GM20431 (cell line): Measurements from ENCODE around the gene SCYL1.

Experiments
- in situ Hi-C: fragments of 300-500 bp; cut with MseI, MboI; formaldehyde crosslinking; loops from one replicate; pipeline ENCODE4 v1.15.0; 2020; ENCODE audit warnings: low sequenced_read_pairs; ENCODE audit not compliant: unreplicated experiment

SCYL1 gene

GRCh38 chr11:65524741-65525545 lies at the start of gene SCYL1:
TSS of gene SCYL1 (plus strand) at chr11:65525083. CDS start at chr11:65525154, 71 bp downstream.
- in situ Hi-C loops: no loop called here

DNA sequence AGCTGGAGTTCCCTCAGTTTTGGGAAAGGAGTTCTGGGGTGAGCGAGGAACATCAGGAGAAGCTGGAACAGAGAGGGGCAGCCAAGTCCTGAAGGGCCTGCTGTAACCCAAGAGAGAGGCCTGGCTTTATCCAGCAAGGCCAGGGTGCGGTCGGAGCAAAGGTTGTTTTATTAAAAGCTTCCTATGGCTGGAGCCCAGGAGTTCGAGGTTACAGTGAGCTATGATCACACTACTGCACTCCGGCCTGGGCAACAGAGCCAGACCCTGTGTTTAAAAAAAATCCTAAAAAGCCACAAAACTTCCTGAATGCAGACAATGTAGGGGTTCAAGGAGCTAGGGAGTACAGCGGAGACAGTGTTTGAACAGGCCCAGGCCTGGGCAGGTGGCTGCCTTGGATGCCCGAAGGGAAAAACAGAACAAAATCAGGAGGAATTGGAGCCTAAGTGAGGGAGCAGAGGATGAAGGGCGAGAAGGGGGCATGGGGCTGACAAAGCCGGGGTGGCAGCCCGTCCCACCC lies 48.2 kb upstream of the SCYL1 start:
- in situ Hi-C loops: no loop called here

- in situ Hi-C loops: no loop called here
Observed at GRCh38 chr11:65477149-65477965, 47.5 kb upstream of the SCYL1 start.

DNA sequence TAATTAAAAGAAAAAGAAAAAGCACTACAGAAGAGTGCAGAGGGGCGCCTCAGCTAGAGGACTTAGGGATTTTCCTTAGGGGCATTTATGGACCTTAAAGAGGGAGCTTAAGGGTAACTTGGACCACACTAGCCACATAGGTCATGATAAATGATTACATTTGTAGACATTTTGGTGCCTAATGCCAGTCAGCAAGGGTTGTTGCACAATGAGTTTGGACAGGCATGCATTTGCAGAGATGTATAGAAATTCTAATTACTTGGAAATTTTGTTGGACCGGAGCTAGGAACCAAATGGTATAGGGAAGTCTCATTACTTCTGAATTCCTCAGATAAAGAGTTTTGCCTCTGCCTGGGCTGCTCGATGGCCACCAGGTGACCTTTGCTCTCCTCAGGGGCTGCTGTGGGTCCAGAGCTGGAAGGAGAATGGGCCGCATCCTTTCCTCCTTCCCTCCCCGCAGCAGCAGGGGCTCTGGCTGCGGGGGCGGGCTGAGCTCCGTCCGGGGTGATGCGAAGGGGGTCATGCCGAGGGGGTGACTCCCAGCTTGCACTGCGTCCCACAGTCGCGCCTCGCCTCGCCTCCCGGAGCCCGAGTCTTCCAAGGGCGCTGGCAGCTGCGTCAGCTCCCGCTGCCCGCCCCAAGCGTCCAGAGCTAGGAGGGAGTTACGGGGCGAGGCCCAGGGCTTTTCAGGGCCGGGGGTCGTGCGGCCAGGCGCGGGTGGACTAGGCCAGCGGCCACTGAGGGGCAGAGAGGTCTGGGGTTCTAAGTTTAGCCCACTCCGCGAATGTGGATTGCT lies 46.3 kb upstream of the SCYL1 start:
- in situ Hi-C loops: no loop called here

- in situ Hi-C loops: no loop called here
Observed at GRCh38 chr11:65479184-65480145, 45.4 kb upstream of the SCYL1 start.

- in situ Hi-C loops: no loop called here
Observed at GRCh38 chr11:65482306-65482850, 42.5 kb upstream of the SCYL1 start.

DNA sequence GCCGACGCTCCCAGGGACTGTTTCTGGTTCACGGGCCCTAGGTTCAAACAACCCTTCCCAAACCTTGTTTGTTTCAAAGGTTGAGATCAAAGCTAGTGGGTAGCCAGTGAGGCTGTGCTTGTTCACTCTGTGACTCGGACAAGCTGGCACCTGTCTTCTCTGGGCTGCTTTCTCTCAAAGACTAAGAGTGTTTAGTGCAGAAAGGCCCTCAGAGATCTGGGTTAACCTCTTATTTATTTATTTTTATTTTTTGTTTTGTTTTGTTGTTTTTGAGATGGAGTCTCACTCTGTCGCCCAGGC lies 39.0 kb upstream of the SCYL1 start:
- in situ Hi-C loops: no loop called here

GRCh38 chr11:65486570-65487466 lies 38.1 kb upstream of the SCYL1 start:
- in situ Hi-C loops: no loop called here

- in situ Hi-C loops: no loop called here
Observed at GRCh38 chr11:65487467-65488272, 37.2 kb upstream of the SCYL1 start.

DNA sequence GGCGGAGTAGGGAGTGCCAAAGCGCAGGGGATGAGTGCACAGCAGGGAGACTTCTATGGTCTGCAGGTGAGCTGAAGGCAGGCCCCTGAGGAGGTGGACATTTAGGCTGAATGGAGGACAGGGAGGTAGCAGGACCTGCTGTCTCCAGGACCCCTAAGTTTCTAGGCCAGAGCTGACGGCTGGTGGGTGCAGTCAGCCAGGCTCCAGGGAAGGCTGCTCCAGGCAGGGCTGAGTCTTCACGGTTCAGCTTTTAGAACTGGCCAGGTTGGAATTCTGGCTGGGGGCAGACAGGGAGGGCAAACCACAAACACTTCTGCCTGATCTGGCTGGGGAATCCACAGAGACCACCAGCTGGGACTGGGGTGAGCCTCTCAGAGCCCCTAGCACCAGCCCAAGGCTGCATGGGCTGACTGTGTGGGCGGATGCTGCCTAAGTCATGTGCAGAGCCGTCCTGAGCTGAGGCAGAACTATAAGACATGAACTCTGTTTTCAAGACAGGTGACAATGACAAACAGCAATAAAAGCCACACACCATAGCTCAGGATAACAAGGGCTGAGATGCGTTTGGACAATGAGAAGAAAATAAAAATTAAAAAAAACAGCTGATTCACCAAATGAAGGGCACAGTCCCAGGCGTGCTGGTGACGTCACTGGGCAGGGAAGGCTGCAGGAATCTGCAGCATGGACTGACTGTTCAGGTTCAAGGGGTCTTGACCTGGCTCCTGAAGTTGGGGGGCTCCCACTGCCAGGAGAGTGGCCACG lies 36.4 kb upstream of the SCYL1 start:
- in situ Hi-C loops: no loop called here

- in situ Hi-C loops: no loop called here
Observed at GRCh38 chr11:65489035-65489705, 35.7 kb upstream of the SCYL1 start.

GRCh38 chr11:65489706-65490320 lies 35.1 kb upstream of the SCYL1 start:
- in situ Hi-C loops: no loop called here

GRCh38 chr11:65491163-65491465 lies 33.8 kb upstream of the SCYL1 start:
- in situ Hi-C loops: no loop called here

DNA sequence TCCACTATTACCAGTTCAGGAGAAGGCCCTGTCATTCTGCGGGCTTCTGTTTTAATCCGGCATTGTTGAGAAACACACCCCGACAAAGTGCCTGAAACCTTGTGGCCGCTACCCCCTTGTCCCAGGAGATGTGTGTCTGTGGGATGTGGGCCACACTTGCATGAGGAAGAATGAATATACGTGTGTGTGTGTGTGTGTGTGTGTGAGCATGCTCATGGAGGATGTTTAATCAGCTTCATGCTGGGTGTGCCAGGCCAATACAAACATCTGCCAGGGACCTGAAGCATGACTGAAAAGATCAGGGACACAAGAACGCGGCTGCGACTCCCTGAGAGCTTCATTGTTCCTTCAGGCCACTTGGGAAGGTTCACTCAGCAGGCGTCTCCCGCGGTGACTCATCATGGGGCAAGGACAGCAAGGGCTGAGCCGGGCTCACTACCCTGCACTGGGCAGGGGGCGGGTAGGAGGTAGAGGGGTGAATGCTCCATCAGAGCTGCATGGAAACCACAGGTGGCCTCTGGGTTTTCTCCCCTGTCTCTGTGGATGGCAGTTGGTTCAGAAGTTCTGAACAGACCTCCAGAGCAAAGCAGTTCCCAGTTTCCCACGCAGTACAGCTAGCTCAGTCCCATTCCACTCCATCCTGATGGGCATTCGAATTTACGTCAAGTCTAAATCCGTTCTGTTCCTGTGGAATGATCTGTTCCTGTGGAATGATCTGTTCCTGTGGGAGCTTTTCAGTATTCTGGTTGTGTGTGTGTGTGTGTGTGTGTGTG lies 33.1 kb upstream of the SCYL1 start:
- in situ Hi-C loops: no loop called here

DNA sequence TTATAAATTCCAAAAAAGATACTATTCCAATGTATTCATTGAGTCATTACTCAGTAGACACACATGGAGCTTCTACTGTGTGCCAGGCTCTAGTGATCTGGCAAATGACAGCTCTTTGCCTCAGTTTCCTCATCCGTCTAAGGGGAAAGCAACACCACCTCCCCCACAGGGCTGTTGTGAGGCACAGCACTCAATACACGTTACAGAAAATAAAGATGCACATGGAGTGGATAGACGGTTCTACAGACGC lies 32.6 kb upstream of the SCYL1 start:
- in situ Hi-C loops: no loop called here
